Neural progenitor cell (in vitro differentiated cells): ENCODE measurements around the gene FXYD4.

Experiments used
- CTCF ChIP-seq: fragments of 200-600 bp; sonication (generic); IDR thresholded peaks from 2 replicates; pipeline ENCODE4 v1.5.1; 2017; ENCODE audit warnings: antibody characterized with exemption, mild to moderate bottlenecking
- EZH2phosphoT487 ChIP-seq: fragments of 200-600 bp; sonication (generic); IDR thresholded peaks from 2 replicates; pipeline ENCODE4 v1.6.1; 2017; ENCODE audit warnings: antibody characterized with exemption

DNA sequence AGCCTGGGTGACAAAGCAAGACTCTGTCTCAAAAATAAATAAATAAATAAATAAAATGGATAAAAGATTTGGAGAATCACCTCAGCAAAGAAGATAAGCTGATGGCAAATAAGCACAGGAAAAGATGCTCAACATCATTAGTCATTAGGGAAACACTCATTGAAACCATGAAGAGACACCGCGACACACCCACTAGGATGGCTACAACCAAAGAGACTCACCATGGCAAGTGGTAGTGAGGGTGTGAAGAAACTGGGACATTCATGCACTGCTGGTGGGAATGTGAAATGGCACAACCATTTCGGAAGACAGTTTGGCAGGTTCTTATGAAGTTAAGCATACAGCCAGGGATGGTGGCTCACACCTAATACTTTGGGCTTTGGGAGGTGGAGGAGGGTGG lies 37.8 kb upstream of the FXYD4 start:
- no peak for TF ChIP-seq CTCF
- no peak for TF ChIP-seq EZH2phosphoT487
